Fibroblast of skin of right quadriceps (primary cell): Measurements from ENCODE around the gene KDM5B.
"Not testable (repeated sequence)": the region's sequence is repeated elsewhere in the genome, so short reads cannot be mapped to it uniquely, and the experiment has no call there.

Experiments
- DNase-seq: peaks from one replicate; pipeline ENCODE4 v3.0.0-alpha.2; 2013

Gene KDM5B

GRCh38 chr1:202791077-202791747 lies 17.0 kb downstream of the KDM5B start:
- DNase-seq = no peak

DNA sequence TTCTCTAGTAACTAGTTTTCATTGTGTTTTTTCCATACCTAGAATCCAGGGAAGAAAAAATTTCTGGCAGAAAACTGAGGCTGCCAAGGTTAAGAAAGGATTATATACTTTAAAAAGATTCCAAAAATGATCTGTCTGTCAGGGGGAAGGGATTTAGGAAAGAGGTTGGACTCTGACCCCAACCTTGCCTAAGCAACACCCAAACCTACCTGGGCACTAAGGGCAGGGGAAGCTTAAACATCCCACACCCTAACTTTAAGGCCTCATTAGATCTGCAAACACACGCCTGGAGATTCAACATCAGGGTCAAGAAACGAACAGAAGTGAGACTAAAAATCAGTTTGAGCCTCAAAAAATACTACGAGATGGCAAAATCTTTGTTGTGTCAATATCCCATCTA lies 19.4 kb downstream of the KDM5B start:
- DNase-seq = no peak

GRCh38 chr1:202786804-202787203 lies 21.4 kb downstream of the KDM5B start:
- no peak for DNase-seq

DNA sequence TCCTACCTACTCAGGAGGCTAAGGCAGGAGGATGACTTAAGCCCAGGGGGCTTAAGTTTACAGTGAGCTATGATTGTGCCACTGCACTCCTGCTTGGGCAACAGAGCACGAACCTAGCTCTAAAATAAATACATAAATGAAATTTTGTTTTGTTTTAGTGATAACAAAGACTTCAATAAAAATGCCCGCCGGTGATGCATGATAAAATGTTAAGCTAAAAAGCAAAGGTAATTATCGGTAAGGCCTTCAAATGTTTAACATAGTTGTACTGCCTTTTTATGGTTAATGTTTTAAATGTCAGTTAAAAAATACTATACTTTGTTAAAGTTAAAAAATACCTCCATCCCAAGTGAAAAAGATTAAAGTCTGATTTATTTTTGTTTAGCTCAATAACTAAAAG lies 27.0 kb downstream of the KDM5B start:
- DNase-seq = no peak

- no peak for DNase-seq
Measured at GRCh38 chr1:202770135-202770534, 38.1 kb downstream of the KDM5B start.

GRCh38 chr1:202765721-202766120 lies 42.5 kb downstream of the KDM5B start:
- DNase-seq = peak; percentile 53

- no peak for DNase-seq
Measured at GRCh38 chr1:202762019-202762418, 46.2 kb downstream of the KDM5B start.

DNA sequence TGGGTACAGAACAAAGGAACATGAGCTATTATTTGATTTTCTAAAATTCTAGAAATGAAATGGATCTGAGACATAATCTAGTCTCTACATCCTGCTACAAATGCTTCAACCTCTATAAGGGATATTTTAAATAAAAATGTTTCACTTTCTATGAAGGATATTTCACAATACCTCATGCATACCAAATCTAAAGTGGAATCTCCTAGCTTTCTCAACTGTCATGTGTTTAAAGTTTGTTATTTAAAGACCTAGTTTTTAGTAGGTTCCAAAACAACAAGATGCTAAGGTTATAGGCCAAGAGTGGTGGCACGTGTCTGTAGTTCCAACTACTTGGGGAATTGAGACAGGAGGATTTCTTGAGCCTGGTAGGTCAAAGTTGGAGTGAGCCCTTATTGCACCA lies 47.6 kb downstream of the KDM5B start:
- DNase-seq = peak; percentile 5

DNA sequence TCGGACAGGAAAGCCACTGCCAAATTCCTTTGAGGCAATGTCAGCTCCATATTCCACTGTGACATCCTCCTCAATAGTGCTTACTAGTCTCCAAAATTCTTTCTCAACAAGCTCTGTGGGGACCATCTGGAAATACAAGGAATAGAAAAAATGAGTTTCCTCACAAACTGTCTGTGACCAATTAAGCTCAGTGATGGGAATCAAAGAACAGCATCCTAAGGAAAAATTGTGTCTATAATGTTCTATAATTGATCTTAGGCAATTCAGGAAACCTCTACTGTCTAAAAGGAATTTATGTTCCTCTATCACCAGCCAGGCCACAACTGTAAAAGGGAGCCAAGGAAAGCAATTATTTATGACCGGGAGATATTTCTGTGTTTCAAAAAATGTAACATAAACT lies 51.8 kb downstream of the KDM5B start:
- peak; percentile 72 for DNase-seq

DNA sequence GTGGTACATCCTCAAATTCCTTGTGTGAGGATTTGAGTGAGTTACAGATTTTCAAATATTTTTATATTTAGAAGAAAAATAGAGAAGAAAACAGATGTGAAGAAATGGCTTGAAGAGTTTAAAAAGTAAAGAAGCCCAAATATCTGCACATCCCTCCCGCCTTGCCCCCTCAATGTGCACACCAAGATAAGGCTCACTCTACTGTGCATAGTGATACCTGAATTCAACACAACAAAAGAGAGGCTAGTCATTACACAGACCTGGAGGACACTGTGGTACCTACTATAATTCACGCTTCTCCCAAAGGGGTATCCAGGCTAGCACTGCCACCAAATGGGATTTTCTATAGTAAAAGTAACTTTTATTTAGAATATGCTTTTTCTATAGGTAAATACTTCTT lies 53.9 kb downstream of the KDM5B start:
- no peak for DNase-seq

GRCh38 chr1:202752774-202753173 lies 55.4 kb downstream of the KDM5B start:
- peak; percentile 17 for DNase-seq

- DNase-seq = no peak
Measured at GRCh38 chr1:202750761-202751160, 57.5 kb downstream of the KDM5B start.

DNA sequence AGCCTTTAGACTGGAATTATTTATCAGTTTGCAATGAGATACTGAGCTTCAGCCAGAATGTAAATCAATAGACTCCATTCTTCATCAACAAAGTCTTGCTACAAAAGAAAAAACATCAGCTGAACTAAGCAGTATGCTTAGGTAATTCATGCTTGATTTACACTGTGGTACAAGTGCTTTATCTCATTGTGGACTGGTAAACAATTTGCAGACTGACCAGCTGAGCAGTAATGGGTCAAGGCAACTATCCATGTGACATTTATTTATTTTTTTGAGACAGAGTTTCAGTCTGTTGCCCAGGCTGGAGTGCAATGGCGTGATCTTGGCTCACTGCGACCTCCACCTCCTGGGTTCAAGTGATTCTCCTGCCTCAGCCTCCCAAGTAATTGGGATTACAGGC lies 58.2 kb downstream of the KDM5B start:
- DNase-seq = no peak

DNA sequence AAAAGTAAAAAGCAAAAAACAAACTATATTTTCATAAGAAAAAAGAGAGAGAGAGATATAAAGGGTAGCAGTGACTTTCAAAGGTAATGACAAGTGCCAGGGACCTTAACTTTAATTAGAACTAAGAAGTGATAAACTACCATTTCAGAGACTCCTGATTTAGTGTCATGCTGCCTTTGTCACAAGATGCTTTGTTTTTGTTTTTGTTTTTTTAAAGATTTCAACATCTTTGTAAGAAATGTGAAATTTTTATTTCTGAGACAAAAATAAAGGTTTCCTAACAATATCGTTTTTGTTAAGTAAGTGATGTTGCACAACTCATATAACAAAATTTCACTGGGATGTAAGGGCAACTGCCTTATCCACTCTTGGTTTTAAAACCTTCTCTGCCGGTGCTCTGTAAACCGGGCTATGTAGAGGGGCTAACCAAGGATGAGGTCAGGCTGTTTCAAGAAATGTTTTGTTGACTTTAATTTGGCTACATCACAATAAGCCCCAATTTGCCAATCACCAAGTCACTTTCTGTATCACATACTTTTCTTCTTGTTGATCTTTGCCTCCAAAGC lies 62.8 kb downstream of the KDM5B start:
- no peak for DNase-seq

DNA sequence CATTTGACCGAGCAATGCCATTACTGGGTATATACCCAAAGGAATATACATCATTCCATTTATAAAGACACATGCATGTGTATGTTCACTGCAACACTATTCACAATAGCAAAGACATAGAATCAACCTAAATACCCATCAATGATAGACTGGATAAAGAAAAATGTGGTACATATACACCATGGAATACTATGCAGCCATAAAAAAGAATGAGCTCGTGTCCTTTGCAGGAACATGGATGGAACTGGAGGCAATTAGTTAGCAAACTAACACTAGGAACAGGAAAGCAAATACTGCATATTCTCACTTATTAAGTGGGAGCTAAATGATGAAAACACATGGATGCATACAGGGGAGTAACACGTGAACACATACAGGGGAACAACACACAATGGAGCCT lies 63.5 kb downstream of the KDM5B start:
- DNase-seq = not testable (repeated sequence)

DNA sequence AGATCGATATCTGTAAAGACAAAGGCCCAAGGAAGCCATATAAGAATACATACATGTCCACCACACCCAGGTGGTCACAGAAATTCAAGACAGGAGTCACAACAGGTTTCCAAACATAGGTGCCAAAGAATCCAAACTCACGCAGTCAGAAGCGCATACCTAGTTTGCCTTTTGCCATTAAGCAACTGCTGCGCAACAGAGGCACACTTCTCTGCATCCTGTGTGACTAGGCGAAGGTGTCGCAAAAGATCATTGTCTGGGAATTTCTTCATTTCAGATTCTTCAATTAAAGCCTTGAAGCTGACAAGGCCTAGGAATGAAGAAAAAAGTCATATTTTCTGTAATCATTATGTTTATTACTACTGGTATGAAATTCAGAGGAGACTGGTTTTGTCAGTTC lies 65.7 kb downstream of the KDM5B start:
- DNase-seq = no peak

- DNase-seq = no peak
Measured at GRCh38 chr1:202733251-202733650, 75.0 kb downstream of the KDM5B start.

DNA sequence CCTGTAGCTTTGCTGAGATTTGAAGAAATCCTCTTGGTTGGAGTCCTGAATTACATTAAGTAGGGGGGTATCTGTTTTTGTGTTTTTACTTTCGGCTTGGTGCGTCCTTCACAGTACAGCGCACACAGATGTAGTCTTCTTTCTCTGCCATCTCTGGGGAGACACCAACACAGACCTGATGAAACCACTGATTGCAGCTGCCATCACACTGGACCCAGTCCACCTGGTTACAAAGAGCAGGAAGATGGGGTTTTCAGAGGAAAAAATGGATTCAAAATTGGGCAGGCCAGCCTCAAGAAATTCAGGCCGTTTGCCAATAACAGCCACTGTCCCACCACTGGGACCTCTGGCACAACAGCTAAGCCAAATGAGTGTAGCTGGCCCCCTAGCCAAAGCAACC lies 79.3 kb downstream of the KDM5B start:
- no peak for DNase-seq

DNA sequence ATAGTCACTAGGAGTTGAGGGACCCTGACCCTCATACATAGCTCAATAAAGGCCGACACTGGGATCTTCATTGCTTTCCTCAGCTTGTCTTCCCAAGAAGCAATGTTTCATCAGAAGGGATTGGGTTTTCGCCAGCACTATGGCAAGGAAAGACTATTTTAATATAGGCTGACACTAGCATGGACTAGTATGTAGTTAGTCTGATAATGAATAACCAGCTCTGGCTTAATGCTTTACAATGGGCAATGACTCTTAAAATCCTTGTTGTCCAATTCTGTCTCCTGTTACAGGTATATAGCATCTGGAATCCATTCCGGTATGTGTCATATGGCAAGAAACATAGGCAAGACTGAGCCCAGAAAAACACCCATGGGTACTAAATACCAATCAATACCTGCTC lies 82.7 kb downstream of the KDM5B start:
- no peak for DNase-seq

DNA sequence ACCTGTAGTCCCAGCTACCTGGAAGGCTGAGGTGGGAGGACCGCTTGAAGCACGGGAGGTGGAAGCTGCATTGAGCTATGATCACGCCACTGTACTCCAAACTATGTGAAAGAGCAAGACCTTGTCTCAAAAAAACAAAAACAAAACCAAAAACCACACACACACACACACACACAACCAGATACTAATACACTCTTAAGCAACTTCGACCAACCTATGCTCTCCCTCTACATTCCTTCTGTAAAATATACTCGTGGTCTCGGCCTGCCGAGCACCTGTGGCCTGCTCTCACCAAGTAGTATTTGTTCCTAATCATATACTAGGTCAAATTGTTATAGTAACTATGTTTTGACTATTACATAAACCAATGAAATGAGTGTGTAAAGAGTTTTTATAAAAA lies 84.5 kb downstream of the KDM5B start:
- DNase-seq = no peak

GRCh38 chr1:202723046-202723445 lies 85.2 kb downstream of the KDM5B start:
- not testable (repeated sequence) for DNase-seq

DNA sequence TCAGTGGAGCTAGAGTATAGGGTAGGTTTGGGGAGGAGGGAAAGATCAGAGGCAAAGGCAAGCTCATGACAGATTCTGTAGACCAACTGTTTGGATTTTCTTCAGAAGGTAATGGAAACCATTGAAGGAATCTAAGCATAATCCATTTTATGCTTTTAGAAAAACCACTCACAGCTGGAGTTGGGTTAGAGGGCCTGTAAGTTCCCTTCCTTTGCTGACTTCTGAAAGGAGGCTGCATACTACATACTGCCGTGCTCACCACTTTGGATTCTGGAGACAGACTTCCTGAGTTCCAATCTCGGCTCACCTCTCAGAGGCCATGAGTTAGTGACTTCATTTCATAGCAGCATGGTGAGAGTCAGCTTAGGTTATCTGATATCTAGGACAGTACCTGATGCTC lies 91.6 kb downstream of the KDM5B start:
- DNase-seq = no peak

DNA sequence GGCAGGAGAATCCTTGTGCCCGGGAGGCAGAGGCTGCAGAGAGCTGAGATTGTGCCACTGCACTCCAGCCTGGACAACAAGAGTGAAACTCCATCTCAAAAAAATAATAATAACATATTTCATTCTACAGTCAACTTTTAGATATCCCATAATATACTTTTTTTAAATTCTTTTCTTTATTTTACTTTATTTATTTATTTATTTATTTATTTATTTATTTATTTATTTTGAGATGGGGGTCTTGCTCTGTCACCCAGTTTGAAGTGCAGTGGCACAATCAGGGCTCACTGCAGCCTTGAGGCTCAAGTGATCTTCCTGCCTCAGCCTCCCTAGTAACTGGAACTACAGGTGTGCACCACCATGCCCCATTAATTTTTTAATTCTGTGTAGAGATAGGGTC lies 94.0 kb downstream of the KDM5B start:
- DNase-seq = not testable (repeated sequence)

DNA sequence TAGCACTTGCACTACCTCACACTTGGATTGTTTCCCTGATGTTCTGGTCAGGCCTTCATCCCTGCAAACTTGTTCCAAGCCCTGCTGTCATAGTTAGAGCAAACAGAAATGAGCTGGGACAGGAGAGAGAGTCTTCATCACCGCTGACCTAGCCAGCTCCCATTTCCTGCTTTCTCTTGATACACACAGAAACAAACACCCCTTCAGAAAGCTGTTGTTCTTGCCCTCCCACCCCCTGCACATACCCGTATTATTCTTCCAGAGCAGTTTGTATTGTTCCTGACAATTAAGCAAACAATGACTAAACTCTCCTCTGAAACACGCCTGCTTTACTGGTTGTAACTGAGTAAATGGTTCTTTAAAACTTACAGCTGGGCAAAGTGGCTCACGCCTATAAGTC lies 95.1 kb downstream of the KDM5B start:
- DNase-seq = no peak

GRCh38 chr1:202711949-202712635 lies 96.1 kb downstream of the KDM5B start:
- no peak for DNase-seq
